ENCODE results near the gene CORO2B. TPM values are rescaled to one million over a fixed set of nuclear protein-coding genes. Genes with fewer than 3 reads are reported as not detected.

Gene CORO2B
- polyA plus RNA-seq, 3 donors: 0.03 TPM; not detected in 2

DNA sequence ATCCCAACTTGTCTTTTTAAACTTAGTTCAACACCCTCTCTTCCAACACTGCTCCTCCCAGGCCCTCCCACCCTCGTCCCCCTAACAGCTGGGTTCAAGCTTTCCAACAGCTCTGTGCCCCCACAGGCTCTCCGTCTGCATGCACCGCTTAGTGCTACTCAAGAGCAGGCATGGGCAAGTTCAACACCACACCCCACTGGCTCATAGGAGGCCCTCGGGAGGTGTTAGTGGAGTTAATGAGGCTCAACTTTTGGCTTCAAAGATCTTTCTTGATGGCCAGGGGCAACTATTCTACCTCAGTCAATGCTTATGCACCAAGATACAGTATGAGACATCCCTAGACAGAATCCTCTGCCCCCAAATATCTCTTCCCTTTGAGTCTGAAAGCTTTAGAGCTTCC lies 127.5 kb downstream of the CORO2B start:
- intact Hi-C loops (cut with micrococcal nuclease): no loop called here
- no CpG with 5 or more reads among the region's 4 CpGs for WGBS (ENCODE audit: insufficient coverage)
- H3K36me3 Mint-ChIP-seq: no peaks in the 10 kb centered on the region

DNA sequence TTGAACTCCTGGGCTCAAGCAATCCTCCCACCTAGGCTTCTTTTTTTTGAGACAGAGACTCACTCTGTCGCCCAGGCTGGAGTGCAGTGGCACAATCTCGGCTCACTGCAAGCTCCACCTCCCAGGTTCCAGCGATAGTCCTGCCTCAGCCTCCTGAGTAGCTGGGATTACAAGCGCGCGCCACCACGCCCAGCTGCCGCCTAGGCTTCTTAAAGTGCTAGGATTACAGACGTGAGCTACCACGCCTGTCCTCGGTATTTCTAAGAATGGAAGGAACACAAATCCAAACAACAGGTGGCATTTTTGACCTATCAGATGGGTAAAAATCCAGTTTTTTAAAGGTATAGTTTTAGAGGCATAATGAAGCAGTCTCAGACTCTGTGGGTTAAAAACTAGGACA lies 128.1 kb downstream of the CORO2B start:
- H3K4me2 ChIP-seq (replicated peaks; ENCODE audit: extremely low read depth, low read length, poor library complexity, severe bottlenecking): no peak overlapping the region
- no peak overlapping the region for H2AFZ ChIP-seq (ENCODE audit: insufficient read depth, low read depth, low read length, poor library complexity, severe bottlenecking)
- Mint-ChIP-seq H3K36me3 (no peaks in the 10 kb centered on the region), H3K4me1 (peaks cover 10% of the 10 kb centered on the region), H3K9me3 (no peaks in the 10 kb centered on the region), H3K27me3 (ENCODE audit: low read depth in 3 of 3) (peaks cover 2 to 3% (median 2%) of the 10 kb centered on the region in 3 donors), H3K4me3 (no peak overlapping the region), H3K27ac (no peak overlapping the region)
- H4K20me1 ChIP-seq (ENCODE audit: insufficient read depth, low read length): no peaks in the 10 kb centered on the region
- H3K36me3 ChIP-seq (replicated peaks in 1 of 2; ENCODE audit: control insufficient read depth in 1 of 2, insufficient read depth in 2 of 2, low read length in 2 of 2): no peaks in the 10 kb centered on the region
- WGBS (ENCODE audit: insufficient coverage): 95% methylated on average over 11 of the region's 11 CpGs
- DNase-seq: no peak
- H3K27ac ChIP-seq (ENCODE audit: low read depth in 1 of 2, low read length in 2 of 2): no peak overlapping the region
- H3K4me3 ChIP-seq (replicated peaks in 1 of 3; ENCODE audit: low read depth in 2 of 3, low read length in 3 of 3): no peak overlapping the region
- no peaks in the 10 kb centered on the region for H3K79me2 ChIP-seq (ENCODE audit: insufficient read depth, low read length)
- no peaks in the 10 kb centered on the region for H3K9me3 ChIP-seq (replicated peaks in 1 of 2; ENCODE audit: control insufficient read depth in 1 of 2, insufficient read depth in 1 of 2, low read length in 2 of 2)
- TF ChIP-seq, protein P1, sequence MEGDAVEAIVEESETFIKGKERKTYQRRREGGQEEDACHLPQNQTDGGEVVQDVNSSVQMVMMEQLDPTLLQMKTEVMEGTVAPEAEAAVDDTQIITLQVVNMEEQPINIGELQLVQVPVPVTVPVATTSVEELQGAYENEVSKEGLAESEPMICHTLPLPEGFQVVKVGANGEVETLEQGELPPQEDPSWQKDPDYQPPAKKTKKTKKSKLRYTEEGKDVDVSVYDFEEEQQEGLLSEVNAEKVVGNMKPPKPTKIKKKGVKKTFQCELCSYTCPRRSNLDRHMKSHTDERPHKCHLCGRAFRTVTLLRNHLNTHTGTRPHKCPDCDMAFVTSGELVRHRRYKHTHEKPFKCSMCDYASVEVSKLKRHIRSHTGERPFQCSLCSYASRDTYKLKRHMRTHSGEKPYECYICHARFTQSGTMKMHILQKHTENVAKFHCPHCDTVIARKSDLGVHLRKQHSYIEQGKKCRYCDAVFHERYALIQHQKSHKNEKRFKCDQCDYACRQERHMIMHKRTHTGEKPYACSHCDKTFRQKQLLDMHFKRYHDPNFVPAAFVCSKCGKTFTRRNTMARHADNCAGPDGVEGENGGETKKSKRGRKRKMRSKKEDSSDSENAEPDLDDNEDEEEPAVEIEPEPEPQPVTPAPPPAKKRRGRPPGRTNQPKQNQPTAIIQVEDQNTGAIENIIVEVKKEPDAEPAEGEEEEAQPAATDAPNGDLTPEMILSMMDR (IDR thresholded peaks at IDR 0.05): no peak
- no peak overlapping the region for H3K9ac ChIP-seq (ENCODE audit: insufficient read depth, low read length, poor library complexity, severe bottlenecking)
- intact Hi-C loops (cut with micrococcal nuclease): no loop called here
- peaks cover 4 to 7% of the 10 kb centered on the region in 2 donors for H3K4me1 ChIP-seq (ENCODE audit: control insufficient read depth in 1 of 2, insufficient read depth in 2 of 2, low read length in 2 of 2)
- no peaks in the 10 kb centered on the region for H3K27me3 ChIP-seq (ENCODE audit: control insufficient read depth in 2 of 2, insufficient read depth in 2 of 2, low read length in 2 of 2)

More for the DNA sequence above, 127.5 kb downstream of the CORO2B start:
- H3K9me3 Mint-ChIP-seq: no peaks in the 10 kb centered on the region
- Histone ChIP-seq H3K4me1 (ENCODE audit: control insufficient read depth in 1 of 2, insufficient read depth in 2 of 2, low read length in 2 of 2) (peaks cover 4 to 7% of the 10 kb centered on the region in 2 donors), H3K4me2 (replicated peaks; ENCODE audit: extremely low read depth, low read length, poor library complexity, severe bottlenecking) (no peak overlapping the region), H3K79me2 (ENCODE audit: insufficient read depth, low read length) (no peaks in the 10 kb centered on the region), H2AFZ (ENCODE audit: insufficient read depth, low read depth, low read length, poor library complexity, severe bottlenecking) (no peak overlapping the region), H3K9ac (ENCODE audit: insufficient read depth, low read length, poor library complexity, severe bottlenecking) (no peak overlapping the region), H3K9me3 (replicated peaks in 1 of 2; ENCODE audit: control insufficient read depth in 1 of 2, insufficient read depth in 1 of 2, low read length in 2 of 2) (no peaks in the 10 kb centered on the region), H3K4me3 (replicated peaks in 1 of 3; ENCODE audit: low read depth in 2 of 3, low read length in 3 of 3) (no peak overlapping the region), H3K36me3 (replicated peaks in 1 of 2; ENCODE audit: control insufficient read depth in 1 of 2, insufficient read depth in 2 of 2, low read length in 2 of 2) (no peaks in the 10 kb centered on the region), H3K27ac (ENCODE audit: low read depth in 1 of 2, low read length in 2 of 2) (no peak overlapping the region), H4K20me1 (ENCODE audit: insufficient read depth, low read length) (no peaks in the 10 kb centered on the region), H3K27me3 (ENCODE audit: control insufficient read depth in 2 of 2, insufficient read depth in 2 of 2, low read length in 2 of 2) (no peaks in the 10 kb centered on the region)
- peaks cover 2 to 3% (median 2%) of the 10 kb centered on the region in 3 donors for H3K27me3 Mint-ChIP-seq (ENCODE audit: low read depth in 3 of 3)
- TF ChIP-seq, protein P1 (IDR thresholded peaks at IDR 0.05): no peak
- no peak overlapping the region for H3K27ac Mint-ChIP-seq
- H3K4me1 Mint-ChIP-seq: peaks cover 10% of the 10 kb centered on the region
- DNase-seq: no peak
- no peak overlapping the region for H3K4me3 Mint-ChIP-seq

Data from CD14-positive monocyte (primary cell).